Keratinocyte (primary cell): ENCODE measurements around the gene CXCL1. TPM values are rescaled to one million over a fixed set of nuclear protein-coding genes. Genes with fewer than 3 reads are reported as not detected.

Experiments used
- DNase-seq: peaks from one replicate; pipeline ENCODE4 v3.0.0-alpha.2; 2011; ENCODE audit warnings: low read depth, missing footprints, low spot score
- FAIRE-seq: peaks from 2 replicates; lab custom pipeline; 2011; peaks lifted over from hg19 to GRCh38; lab: Jason Lieb, UNC
- H2AFZ ChIP-seq: 2 replicates; pipeline ENCODE4 v1.6.0; 2012; ENCODE audit warnings: low read length, control low read depth, inconsistent platforms; ENCODE audit not compliant: control insufficient read depth
- H3K27ac ChIP-seq: 2 replicates; pipeline ENCODE4 v1.5.1; 2011; ENCODE audit warnings: low read length; ENCODE audit not compliant: control insufficient read depth, insufficient read depth
- H3K27me3 ChIP-seq: 3 replicates; pipeline ENCODE4 v1.6.0; 2011; ENCODE audit warnings: low read length; ENCODE audit not compliant: control insufficient read depth, insufficient read depth; ENCODE audit errors: extremely low read depth
- H3K36me3 ChIP-seq, 2 experiments: 2 replicates in 1 of 2; 3 replicates in 1 of 2; pipeline ENCODE4 v1.5.1; 2011; ENCODE audit warnings: low read length in 2 of 2, mild to moderate bottlenecking in 1 of 2; ENCODE audit not compliant: control insufficient read depth in 2 of 2, insufficient read depth in 2 of 2; ENCODE audit errors: extremely low read depth in 1 of 2
- H3K4me1 ChIP-seq: 3 replicates; pipeline ENCODE4 v1.5.1; 2011; ENCODE audit warnings: low read length; ENCODE audit not compliant: control insufficient read depth, insufficient read depth; ENCODE audit errors: extremely low read depth
- H3K4me2 ChIP-seq: 3 replicates; pipeline ENCODE4 v1.6.0; 2011; ENCODE audit warnings: low read depth, low read length; ENCODE audit not compliant: control insufficient read depth, insufficient read depth; ENCODE audit errors: extremely low read depth
- H3K4me3 ChIP-seq, 3 experiments: fragments of 200-600 bp in 1 of 3; sonication (generic) in 1 of 3; 2 replicates in 2 of 3; 3 replicates in 1 of 3; pipeline ENCODE4 v1.5.1; 2011 to 2016; ENCODE audit warnings: low read length in 3 of 3, mild to moderate bottlenecking in 3 of 3, control low read depth in 2 of 3, inconsistent platforms in 1 of 3, low read depth in 1 of 3, mixed read lengths in 1 of 3, mixed run types in 1 of 3, moderate library complexity in 1 of 3; ENCODE audit not compliant: control insufficient read depth in 2 of 3, insufficient read depth in 2 of 3; ENCODE audit errors: extremely low read depth in 1 of 3
- H3K79me2 ChIP-seq: 2 replicates; pipeline ENCODE4 v1.6.0; 2012; ENCODE audit warnings: low read length; ENCODE audit not compliant: control insufficient read depth, insufficient read depth
- H3K9ac ChIP-seq: 3 replicates; pipeline ENCODE4 v1.6.0; 2011; ENCODE audit warnings: low read length; ENCODE audit not compliant: control insufficient read depth, insufficient read depth; ENCODE audit errors: extremely low read depth
- H3K9me1 ChIP-seq: 3 replicates; pipeline ENCODE4 v1.6.0; 2011; ENCODE audit warnings: low read length; ENCODE audit not compliant: control insufficient read depth, insufficient read depth; ENCODE audit errors: extremely low read depth
- H3K9me3 ChIP-seq: 2 replicates; pipeline ENCODE4 v1.5.1; 2012; ENCODE audit warnings: low read depth, low read length; ENCODE audit not compliant: control insufficient read depth
- H4K20me1 ChIP-seq: 3 replicates; pipeline ENCODE4 v1.6.0; 2011; ENCODE audit warnings: low read length; ENCODE audit not compliant: control insufficient read depth, insufficient read depth; ENCODE audit errors: extremely low read depth
- CTCF ChIP-seq, 3 experiments: IDR thresholded peaks in 1 of 3; conservative IDR thresholded peaks in 1 of 3; optimal IDR thresholded peaks in 1 of 3; 2 replicates in 2 of 3; 3 replicates in 1 of 3; pipeline versions ENCODE3 to v1.5.1; 2011; ENCODE audit warnings: low read length in 3 of 3, mild to moderate bottlenecking in 3 of 3, moderate library complexity in 2 of 3, control low read depth in 1 of 3, inconsistent platforms in 1 of 3; ENCODE audit not compliant: insufficient read depth in 2 of 3; ENCODE audit errors: extremely low read depth in 1 of 3
- EZH2 ChIP-seq: IDR thresholded peaks from one replicate; pipeline ENCODE4 v1.6.1; 2012; ENCODE audit warnings: inconsistent platforms, mild to moderate bottlenecking, low read length, moderate library complexity
- dilution Hi-C: fragments of 300-500 bp; cut with MboI; formaldehyde crosslinking; loops from one replicate; pipeline ENCODE4 v1.7.0; 2020; ENCODE audit warnings: low sequenced_read_pairs; ENCODE audit not compliant: extremely low pct_ligation_motif_present
- polyA plus RNA-seq, 5 experiments: library from polyadenylated mRNA; depleted of rRNA in 3 of 5; stranded (reverse) in 3 of 5; stranded (forward) in 1 of 5; unstranded in 1 of 5; fragments of >200 nt; gene quantifications; 1 replicate in 1 of 5; 2 replicates in 3 of 5; 3 replicates in 1 of 5; pipeline versions ENCODE4 v1.2.1 to v1.2.3, GENCODE V29; 2011 to 2012; ENCODE audit warnings: missing spikeins in 2 of 5, low read depth in 1 of 5, low replicate concordance in 1 of 5

Gene CXCL1
- polyA plus RNA-seq, 1 donor (not counting 4 experiments of a cell fraction or from before 2014, with no cell fraction given): 35.5 TPM

GRCh38 chr4:73823760-73824159 lies 45.4 kb upstream of the CXCL1 start:
- no peak overlapping the region for H3K9ac ChIP-seq
- dilution Hi-C loops: no loop called here
- H3K4me1 ChIP-seq: no peaks in the 10 kb centered on the region
- H3K27me3 ChIP-seq: no peaks in the 10 kb centered on the region
- peaks cover 6% of the 10 kb centered on the region for H3K9me3 ChIP-seq
- no peak overlapping the region for H3K4me2 ChIP-seq
- no peak overlapping the region for H3K4me3 ChIP-seq
- DNase-seq (no peak), FAIRE-seq (no peak)
- no peaks in the 10 kb centered on the region for H3K9me1 ChIP-seq
- H3K79me2 ChIP-seq: no peaks in the 10 kb centered on the region
- H3K36me3 ChIP-seq: no peaks in the 10 kb centered on the region
- no peak overlapping the region for H3K27ac ChIP-seq
- no peak for TF ChIP-seq CTCF (optimal IDR thresholded peaks at IDR 0.05 in 1 of 3, IDR thresholded peaks at IDR 0.05 in 1 of 3, conservative IDR thresholded peaks at IDR 0.05 in 1 of 3; ENCODE audit: extremely low read depth in 1 of 3, insufficient read depth in 2 of 3, low read length in 3 of 3)
- TF ChIP-seq EZH2: no peak
- no peak overlapping the region for H2AFZ ChIP-seq
- no peaks in the 10 kb centered on the region for H4K20me1 ChIP-seq

- Histone ChIP-seq H3K4me2 (no peak overlapping the region), H3K27ac (no peak overlapping the region), H3K4me1 (peaks cover 17% of the 10 kb centered on the region), H3K9me3 (no peaks in the 10 kb centered on the region), H3K9ac (no peak overlapping the region), H3K9me1 (no peaks in the 10 kb centered on the region), H3K4me3 (no peak overlapping the region), H2AFZ (no peak overlapping the region), H3K79me2 (no peaks in the 10 kb centered on the region), H3K36me3 (no peaks in the 10 kb centered on the region), H3K27me3 (no peaks in the 10 kb centered on the region), H4K20me1 (no peaks in the 10 kb centered on the region)
- no peak for FAIRE-seq
- dilution Hi-C loops: no loop called here
- no peak for TF ChIP-seq CTCF (optimal IDR thresholded peaks at IDR 0.05 in 1 of 3, IDR thresholded peaks at IDR 0.05 in 1 of 3, conservative IDR thresholded peaks at IDR 0.05 in 1 of 3; ENCODE audit: extremely low read depth in 1 of 3, insufficient read depth in 2 of 3, low read length in 3 of 3)
- TF ChIP-seq EZH2: no peak
- DNase-seq: no peak
Observed at GRCh38 chr4:73828956-73829355, 40.2 kb upstream of the CXCL1 start.
